Activated T-cell treated with anti-CD3 and anti-CD28 coated beads, Interleukin-2, amount 50 U/mL, for 1 hour (primary cell): Measurements from ENCODE around the gene CDH13.

Experiments used
- DNase-seq: peaks from one replicate; pipeline ENCODE4 v3.0.0-alpha.2; 2020

The CDH13 gene

DNA sequence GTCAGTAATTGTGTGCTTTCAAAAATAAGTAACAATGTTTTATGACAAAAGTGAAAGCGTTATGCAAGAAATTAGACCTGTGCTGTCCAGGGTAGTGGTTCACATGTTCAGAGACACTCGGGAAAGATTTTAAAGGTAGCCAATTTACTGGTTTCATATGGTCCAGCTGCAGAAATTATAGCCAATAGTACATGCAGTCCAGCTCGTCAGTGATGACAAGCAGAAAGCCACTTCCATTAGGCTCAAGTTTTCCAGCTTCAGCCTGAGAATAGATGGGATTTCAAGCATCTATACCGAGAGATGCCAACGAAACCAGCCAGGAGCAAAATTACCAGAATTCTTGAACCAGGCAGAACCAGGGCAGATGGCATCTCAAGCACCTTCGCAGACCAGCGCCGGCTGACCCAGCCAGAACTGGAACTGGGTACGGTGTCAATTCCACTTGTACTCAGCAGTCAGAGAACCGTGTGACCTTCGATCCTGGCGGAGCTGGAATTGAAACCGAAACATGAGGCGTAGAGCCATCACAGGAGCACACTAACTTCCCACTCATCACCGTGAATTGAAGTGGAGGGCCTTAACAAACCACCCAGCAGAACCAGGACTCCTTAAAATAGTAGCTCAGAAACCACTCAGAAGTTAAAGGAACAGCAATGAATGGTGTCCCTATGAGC, 973.2 kb downstream of the CDH13 start:
- no peak for DNase-seq

DNA sequence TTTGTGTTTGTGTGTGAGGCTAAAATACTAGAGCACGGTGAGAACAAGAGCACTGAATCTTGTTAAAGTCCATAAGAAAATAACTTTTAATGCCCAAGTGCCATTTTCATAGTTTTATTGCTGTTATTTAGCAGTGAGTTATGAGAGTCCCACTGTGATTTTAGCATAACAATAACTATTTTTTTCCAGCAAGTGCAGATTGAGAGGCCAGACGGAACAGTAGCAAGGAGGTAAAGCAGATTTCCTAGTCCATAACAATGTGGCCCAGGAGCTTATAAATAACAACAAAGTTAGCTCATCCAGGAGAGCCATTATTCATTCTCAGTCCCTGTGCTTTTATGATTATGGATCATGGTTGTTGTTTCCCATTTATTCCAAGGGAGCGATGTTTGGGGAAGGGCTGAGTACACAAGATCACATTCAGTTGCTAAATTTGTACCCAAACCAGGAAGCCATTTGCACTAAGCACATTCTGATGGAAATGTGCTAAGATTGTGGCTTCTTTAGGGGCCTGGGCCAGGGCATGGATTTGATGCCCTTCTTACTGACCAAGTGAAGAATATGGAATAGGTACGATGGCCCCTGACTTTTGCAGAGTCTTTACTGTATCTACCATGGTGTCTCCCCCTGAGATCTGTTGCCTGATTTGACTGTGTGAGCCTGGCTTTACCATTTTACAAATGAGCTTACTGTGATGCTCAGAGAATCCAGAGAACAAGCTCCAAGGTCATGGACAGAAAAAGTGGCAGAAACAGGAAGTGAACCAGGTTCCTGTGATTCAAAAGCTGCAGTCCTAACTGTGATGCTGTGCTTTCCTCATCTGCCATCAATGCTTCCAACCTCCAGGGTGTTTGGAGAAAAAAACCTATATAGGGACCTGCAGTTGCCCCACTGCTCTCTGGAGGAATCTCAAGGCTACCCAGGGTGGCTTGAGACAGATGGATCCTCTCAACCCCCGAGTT, 976.3 kb downstream of the CDH13 start:
- DNase-seq, result no peak

DNA sequence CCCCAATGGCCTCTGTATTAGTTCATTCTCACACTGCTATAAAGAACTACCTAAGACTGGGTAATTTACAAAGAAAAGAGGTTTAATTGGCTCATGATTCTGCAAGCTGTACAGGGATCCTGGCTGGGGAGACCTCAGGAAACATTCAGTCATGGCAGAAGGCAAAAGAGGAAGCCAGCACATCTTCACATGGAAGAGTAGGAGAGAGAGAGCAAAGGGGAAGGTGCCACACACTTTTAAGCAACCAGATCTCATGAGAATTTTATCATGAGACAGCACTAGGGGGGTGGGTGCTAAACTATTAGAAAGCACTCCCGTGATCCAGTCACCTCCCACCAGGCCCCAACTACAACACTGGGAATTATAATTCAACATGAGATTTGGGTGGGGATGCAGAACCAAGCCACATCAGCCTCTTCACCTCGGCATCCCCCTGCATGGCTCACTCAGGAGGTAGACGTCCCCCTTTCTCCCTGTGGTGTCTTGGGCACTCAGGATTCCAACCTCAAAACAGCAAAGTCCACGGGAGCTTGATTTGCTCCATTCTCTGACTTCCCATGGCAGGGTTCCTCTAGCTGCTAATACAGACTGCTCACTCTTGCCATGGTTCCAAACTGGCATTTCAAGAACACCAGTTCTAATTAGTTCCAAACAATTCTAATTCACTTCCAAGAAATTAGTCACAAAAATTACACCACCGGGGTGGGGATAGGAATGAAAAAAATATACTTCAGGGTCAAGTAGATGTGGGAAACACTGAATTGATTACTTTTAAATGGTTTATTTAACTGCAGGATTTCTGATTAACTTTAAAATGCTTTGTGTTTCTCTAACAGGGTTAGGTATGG, 977.2 kb downstream of the CDH13 start:
- no peak for DNase-seq

DNA sequence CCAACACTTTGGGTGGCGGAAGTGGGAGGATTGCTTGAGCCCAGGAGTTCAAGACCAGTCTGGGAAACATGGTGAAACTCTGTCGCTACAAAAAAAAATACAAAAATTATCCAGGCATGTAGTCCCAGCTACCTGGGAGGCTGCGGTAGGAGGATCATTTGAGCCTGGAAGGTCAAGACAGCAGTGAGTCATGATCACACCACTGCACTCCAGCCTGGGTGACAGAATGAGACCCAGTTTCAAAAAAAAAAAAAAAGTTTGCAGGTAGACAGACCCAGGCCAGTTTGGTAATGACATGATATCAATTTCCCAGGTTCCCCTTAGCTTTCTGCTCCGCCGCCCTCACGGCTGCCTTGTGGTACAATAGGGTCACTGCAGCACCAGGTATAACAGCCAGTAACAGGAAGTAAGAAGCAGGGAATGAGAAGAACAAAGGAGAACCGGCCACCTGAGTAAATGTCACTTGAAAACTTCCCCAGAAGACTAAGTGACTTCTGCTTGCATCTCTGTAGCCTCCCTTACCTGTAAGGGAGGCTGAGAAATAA, 979.8 kb downstream of the CDH13 start:
- no peak for DNase-seq

DNA sequence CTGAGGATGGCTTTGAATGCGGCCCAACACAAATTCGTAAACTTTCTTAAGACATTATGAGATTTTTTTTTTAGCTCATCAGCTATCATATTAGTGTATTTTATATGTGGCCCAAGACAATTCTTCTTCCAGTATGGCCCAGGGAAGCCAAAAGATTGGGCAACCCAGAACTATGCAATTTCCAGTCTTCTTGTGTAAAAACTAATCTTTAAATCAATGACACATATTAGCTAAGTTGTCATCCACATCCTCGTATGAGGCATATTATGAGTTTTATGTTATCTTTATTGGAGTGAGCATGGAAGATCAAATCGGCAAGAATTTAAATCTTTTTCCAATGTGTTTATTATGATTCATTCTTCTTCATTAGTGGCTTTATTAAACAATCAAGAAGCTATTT, 982.4 kb downstream of the CDH13 start:
- no peak for DNase-seq

DNA sequence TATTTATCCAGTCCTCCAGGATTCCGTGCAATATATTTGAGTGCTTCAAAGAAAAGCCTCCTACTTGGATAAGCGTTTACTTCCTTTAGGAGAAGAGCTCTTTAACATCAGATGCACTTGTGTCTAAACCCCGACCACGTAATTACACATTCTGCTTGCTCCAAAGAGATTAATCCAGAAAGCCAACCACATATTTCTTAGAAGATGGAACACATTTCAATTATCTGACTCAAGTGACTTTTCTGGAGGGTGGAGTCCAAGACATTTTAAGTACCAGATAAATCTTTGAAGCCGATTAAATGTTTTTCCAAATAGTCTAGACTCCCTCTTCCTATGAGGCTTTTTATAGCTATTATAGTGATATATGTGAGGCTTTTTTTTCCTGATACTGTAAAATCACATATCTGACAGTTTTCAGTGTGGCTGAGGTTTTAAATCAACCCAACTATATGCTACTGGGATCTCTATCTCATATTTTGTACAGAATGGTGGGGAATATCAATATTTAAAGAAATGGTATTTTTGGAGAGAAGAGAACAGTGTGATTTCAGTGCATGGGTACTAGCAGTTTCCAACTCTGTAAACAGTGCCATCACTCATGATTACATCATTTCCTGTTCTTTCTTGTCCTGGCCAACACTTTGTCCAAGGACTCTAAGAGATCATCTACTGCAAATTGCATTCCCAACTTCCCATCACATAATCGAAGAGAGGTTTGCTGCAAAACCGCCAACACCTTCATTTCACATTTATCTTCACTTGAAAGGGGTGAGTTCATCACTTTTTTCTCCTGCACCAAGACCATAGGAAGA, 988.6 kb downstream of the CDH13 start:
- no peak for DNase-seq

DNA sequence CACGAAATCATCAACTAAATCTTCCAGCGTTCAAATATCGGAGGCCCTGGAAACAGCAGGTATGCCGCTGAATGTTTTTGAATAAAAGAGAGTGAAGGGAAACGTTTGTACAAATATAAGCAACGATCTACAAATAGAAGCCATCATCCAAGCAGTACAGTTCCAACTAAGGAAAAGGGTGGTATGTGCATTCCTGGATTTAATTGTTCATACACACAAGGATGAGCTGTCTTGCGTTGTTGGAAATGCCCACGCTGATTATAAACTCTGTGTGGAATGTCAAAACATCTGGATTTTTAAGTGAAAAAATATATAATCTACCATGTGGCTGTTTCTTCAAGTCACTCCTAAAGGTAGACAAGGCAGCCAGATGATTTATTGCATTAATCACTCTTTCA, 989.2 kb downstream of the CDH13 start:
- no peak for DNase-seq

DNA sequence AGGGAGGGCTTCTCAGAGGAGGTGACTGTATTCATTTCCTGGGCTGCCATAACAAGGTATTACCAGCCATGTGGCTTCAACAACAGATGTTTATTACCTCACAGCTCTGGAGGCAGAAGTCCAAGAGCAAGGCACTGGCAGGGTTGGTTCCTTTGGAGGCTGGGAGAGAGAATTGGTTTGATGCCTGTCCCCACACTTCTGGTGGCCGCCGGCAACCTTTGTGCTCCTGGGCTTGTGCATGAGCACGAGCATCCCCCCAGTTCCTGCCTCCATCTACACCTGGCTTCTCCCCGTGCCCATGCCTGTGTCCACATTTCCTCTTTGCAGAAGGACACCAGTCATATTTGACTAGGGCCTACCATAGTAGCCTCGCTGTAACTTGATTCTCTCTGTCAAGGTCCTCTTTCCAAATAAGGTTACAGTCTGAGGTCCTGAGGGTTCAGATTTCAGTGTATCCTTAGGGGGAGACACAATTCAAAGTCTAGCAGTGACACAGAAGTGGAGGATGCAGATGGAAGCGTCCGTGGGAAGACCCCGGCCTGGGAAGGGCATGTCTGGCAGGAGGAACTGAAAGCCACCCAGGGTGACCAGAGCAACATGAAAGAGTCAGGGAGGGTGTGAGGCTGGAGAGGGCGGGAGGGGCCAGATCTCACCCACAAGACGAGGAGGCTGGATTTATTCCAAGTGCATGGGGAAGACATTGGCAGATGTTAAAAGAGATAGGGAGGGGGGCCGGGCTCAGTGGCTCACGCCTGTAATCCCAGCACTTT, 992.8 kb downstream of the CDH13 start:
- no peak for DNase-seq

DNA sequence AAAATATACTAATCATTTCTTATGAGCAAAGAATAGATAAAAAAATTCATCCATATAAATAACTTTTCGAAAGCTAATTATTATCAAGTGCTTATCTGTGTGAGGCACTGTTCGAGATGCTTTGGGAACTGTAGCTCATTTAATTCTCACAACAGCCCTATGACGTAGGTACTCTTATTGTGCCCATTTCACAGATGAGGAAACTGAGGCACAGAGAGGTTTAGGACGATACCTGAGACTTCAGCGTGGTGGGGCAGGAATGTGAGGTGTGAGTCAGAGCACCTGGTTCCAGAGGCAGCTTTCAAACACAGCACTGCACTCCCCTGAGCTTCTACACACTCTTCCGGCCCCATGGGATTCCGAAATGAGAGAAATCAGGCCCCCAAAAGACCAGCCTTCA, 995.2 kb downstream of the CDH13 start:
- DNase-seq, result no peak

DNA sequence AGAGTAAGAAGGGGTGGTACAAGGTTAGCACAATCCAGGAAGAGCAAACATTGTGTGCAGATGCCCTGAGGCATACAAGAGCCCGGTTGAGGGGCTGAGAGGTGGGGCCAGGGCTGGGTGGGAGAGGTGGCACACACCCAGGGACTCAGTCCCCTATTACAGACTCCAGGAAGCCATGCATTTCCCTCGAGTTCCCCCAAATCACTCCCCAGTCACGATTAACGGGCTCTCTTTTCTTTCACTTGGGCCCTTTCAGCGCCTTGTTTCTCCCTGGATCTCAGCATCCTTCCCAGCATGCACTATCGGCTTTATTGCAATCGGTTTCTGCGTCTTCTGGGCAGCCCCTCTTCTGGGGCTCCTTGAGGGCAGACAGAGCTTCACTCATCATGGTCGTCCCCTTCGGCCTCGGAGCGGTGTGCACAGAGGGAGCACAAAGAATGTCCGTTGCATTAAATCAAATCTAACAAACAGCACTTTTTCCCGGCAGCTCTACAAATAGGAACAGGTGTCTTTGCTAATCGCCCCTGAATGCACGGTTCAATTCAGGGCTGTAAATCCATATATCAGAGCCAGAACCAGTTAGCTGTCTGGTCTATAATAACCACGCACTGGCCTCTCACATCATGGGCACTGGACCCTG, 996.4 kb downstream of the CDH13 start:
- DNase-seq, result no peak

DNA sequence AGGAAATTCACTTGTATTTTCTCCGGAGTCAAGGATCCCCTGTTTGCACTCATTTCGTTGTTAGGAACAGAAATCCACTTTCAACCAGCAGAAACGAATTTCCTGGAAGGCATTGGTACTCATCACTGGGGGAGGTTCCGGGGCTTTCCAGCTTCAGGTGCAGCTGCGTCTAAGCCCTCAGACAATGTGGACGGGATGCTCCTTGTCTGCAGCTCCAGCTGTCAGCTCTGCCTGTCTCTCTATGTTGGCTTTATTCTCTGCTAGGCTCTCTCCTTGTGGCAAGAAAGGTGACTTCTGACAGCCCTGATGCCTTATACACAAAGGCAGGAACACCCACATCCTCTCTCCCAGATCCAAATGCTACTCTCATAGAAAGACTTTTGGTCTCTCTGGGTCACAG, 997.1 kb downstream of the CDH13 start:
- DNase-seq, result no peak

DNA sequence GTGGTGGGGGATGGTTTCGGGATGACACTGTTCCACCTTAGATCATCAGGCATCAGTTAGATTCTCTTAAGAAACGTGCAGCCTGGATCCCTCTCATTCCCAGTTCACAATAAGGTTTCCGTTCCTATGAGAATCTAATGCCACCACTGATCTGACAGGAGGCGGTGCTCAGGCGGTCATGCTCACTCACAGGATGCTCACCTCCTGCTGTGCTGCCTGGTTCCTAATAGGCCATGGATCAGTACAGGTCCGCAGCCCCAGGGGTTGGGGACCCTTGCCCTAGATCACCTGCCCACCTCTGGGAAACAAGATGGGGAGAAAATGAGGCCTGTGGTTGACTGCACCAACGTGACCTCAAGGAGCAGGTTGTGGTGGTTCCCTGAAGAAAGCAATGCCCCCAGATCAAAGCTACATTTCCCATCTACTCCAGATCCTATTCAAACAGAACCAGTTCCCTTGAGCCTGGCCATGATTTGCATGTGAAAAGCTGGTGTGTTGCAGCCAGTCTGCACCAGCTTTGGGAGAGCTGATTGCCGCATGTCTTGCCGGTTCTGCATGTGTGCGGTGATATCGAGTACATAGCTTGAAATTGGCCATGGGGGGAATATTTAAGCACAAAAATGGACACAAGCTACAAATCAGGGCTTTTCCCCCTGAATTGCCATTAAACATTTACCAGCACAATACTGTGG, 997.8 kb downstream of the CDH13 start:
- no peak for DNase-seq

DNA sequence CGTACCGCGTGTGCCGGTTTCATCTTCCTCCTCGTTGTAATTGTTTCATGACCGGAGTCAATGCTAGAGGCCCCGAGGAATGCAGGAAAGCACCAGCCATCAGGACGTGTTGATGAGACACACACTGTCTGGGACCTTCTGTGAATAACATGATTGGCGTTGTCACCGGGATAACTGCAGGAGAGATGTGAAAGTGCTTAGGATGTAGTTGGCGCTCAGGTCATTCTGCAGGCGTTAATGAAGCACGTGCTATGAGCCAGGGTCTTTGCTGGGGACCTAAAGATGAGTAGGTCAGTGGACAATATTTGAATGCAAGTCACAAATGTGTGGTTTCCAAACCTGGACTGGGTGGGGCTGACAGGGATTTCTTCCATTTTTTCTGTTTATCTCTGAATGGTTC, 999.4 kb downstream of the CDH13 start:
- no peak for DNase-seq

DNA sequence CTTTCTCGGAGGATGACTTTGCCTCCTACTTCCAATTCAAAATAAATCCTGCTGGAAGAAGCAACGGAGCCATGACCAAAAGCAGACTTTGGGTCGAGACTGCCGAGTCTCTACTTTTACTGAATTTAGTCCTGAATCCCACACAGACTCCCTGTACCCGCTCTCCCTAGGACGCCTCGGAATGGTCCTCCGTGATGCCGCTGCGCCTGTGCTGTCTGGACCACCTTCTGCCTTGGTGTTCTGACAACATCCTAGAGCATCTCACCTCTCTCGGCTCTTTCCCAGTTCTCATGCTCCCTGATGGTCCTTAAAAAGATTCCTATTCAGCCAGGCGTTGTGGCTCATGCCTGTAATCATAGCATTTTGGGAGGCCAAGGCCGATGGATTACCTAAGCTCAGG, 999.9 kb downstream of the CDH13 start:
- DNase-seq, result no peak

DNA sequence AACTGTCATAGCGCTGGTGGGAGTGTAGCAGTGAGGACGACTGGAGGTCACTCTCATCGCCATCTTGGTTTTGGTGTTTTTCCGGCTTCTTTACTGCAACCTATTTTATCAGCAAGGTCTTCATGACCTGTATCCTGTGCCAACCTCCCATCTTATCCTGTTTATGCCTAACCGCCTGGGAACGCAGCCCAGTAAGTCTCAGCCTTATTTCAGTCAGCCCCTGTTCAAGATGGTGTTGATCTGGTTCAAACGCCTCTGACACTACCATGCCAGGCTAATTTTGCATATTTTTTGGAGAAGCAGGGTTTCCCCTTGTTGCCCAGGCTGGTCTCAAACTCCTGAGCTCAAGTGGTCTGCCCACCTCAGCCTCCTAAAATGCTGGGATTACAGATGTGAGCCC, 1001.2 kb downstream of the CDH13 start:
- no peak for DNase-seq

DNA sequence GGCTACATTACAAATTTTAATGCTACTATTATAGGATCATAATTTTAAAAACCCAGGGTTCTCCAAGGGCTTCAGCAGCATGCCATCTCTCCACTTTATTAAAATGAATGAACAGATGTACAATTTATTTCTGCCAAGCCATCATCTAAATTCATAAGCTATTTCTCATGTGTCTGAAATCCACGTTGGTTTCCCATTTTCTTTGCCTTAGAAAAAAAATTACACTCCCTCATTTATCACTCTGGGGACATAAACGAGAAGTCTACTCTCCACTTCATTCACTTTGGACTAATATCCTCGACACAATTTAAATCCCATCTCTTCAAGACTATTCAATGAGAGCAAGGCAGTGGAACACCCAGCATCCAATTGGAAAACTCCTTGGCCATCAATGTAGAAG, 1002.7 kb downstream of the CDH13 start:
- no peak for DNase-seq

DNA sequence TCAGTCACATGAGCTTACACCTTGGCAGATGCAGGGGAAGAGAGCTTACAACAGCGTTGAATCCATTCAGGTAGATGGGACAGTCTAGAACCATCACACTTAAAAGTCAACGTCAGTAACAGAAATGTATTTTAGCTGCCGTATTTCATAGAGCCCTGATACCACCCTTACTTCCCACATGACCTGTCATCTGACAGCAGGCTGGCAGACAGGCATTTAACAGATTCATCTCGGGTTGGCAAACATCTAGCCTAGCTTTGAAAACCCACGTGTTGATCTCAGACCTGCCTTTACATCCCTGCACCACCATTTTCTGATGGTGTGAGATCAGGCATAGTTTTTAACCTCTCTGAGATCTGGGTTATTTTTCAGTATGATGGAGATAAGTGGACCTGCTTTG, 1003.1 kb downstream of the CDH13 start:
- DNase-seq, result no peak

DNA sequence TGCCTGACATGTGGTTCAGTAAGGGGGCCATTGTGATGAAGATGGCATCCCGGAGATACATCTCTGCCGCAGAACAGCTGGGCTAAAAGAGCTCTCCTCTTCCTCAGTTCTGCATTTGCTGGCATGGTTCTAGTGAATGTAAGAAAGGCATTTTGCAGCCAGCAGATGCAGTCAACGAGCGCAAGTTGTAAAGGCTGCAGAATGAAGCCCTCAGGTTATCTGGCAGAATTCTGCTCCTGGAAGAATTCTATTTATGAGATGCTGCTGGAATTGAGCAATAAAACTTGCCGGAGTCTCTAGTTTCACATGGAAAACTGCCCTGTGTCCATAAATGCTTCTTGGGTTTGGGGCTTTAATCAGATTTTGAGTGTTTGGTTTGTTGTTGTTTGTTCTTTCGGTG, 1004.2 kb downstream of the CDH13 start:
- no peak for DNase-seq

DNA sequence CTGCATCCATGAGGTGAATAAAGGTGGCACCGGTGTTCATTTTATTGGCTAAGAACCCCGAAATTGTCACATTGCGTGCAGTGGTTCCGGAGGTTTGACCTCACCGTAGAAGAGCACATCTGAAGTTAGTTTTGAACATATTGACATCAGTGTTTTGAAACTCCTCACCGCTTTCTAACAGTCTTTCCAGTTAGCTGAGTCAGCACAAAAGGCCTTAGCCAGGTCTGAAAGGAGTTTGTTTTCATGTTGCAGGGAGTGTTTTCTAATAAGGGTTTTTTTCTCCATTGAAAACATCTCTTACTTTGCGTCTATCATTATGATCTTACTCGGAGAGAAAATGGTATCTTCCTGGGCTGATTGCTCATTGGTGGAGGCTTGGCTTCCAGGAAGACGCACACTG, 1006.5 kb downstream of the CDH13 start:
- no peak for DNase-seq

DNA sequence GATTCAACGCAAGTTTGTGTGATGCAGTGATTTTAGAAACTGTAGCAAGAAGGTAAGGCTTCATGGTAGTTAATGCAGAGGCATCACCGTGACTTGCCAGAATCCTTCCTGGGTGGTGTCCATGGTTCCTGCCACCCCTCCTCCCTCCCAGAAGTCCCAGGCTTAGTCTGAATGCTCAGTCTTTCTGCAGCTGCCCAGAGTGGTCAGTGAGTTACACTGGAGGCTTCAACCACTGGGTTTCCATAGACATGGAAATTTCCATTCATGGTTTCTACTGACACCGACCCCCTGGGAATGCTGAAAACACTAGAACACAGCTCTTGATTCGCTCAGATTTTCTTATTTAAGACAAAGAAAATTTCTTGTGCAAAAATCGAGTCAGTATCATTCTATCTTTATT, 1021.6 kb downstream of the CDH13 start:
- no peak for DNase-seq
